NCI-H1092 treated with DMSO at 0.1 percent for 48 hours (cell line): ENCODE data around the gene CNTNAP5.

ENCODE experiments used
- DNase-seq: peaks from one replicate; lab custom pipeline; 2025; lab: John Stamatoyannopoulos, UW

The CNTNAP5 gene

GRCh38 chr2:124911560-124911959 lies 886.5 kb downstream of the CNTNAP5 start:
- DNase-seq, result no peak

GRCh38 chr2:124913868-124914267 lies 888.8 kb downstream of the CNTNAP5 start:
- DNase-seq, result no peak

- no peak for DNase-seq
Observed at GRCh38 chr2:124915567-124915966, 890.5 kb downstream of the CNTNAP5 start.

DNA sequence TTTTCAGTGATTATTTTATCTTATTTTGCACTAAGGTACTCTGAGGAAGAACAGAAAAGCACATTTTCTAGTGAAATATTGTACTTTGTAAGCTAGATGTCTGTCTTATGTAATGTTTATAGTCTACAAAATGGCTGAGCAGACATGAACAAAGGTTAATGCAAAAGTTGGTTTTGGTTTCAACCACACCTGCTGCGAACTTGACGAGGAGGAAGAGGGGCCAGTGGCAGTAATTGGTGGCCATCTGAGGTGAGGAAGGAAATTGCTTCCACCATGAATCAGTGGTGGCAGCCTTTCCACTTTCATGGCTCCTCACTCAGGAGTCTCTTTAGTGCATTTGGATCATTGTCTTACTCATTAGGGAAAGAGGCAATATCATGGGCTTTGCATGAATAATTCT lies 894.2 kb downstream of the CNTNAP5 start:
- DNase-seq, result no peak

DNA sequence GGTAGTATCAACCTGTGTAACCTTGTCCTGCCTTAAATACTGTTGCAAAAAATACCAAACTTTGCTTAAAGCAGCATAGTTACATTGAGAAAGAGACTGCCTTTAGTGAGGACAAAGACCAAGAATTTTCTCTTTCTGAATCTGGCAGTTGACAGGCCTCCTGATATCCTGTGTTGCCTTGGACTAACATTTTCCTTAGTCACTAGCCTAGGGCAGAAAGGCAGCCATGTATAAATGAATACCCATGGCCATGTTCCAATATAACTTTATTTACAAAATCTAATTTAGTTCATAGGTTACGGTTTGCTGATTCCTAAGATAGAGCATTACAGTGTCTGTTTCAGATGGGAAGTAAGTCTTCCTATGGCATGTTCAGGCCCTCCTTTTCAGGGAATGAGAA lies 895.4 kb downstream of the CNTNAP5 start:
- no peak for DNase-seq

DNA sequence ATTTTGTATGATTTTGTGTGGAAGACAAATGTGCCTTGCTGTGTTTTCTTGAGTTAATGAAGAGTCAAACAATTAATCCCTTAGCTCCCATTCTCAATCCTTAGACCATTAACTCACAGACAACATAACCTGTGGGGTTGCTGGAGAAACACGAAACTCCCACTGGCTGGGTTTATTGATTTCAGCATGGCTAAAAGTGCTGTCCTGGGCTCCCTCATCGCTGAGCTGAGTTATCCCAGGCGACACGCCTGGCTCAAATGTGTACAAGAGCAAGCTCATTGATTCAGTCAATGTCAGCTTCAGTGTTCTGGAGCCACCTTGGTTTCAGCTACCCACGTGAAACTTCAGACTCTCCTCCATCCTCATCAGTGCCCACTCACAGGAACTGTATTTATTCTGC lies 896.1 kb downstream of the CNTNAP5 start:
- DNase-seq, result no peak

- DNase-seq, result no peak
Observed at GRCh38 chr2:124923097-124923496, 898.0 kb downstream of the CNTNAP5 start.

GRCh38 chr2:124933883-124934282 lies 908.8 kb downstream of the CNTNAP5 start:
- no peak for DNase-seq

- DNase-seq, result no peak
Observed at GRCh38 chr2:124953921-124954320, 928.8 kb downstream of the CNTNAP5 start.

- no peak for DNase-seq
Observed at GRCh38 chr2:124959581-124959980, 934.5 kb downstream of the CNTNAP5 start.

DNA sequence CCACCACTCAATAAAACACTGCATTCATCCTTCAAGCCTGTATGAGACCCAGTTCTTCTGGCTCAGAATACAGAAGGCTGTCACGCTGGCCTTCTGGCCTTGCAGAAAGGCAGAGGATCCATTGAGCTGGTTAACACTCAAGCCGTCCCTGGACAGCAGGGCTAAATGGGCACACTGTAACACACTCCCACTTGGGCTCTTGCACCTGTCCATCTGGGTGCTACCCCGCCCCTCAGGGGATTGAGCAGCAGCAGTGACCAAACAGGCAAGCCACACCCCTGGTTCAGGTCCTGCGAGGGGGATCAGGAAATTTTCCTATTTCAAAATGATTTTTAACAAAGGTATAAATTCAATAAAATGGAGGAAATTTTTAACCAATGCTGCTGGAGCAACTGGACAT lies 936.0 kb downstream of the CNTNAP5 start:
- DNase-seq, result no peak
